GM21360 (cell line): ENCODE measurements around the gene MROH2B.

ENCODE experiments used
- ATAC-seq: cut with Tn5 transposase; IDR thresholded peaks from one replicate; pipeline ENCODE4 v1.9.1; 2021; ENCODE audit warnings: mild to moderate bottlenecking, moderate library complexity; ENCODE audit not compliant: unreplicated experiment

MROH2B gene

GRCh38 chr5:41071242-41071641, at the start of gene MROH2B:
Gene MROH2B (minus strand): TSS chr5:41071342. CDS start chr5:41070852, 490 bp downstream.
- ATAC-seq = no peak

GRCh38 chr5:41120600-41120999, 49.5 kb upstream of the MROH2B start:
- ATAC-seq = no peak

- no peak for ATAC-seq
Measured at GRCh38 chr5:41118177-41118576, 47.0 kb upstream of the MROH2B start.

GRCh38 chr5:41115281-41115680, 44.1 kb upstream of the MROH2B start:
- ATAC-seq = no peak

- no peak for ATAC-seq
Measured at GRCh38 chr5:41112486-41113455, 41.6 kb upstream of the MROH2B start.

- no peak for ATAC-seq
Measured at GRCh38 chr5:41109186-41109585, 38.0 kb upstream of the MROH2B start.

GRCh38 chr5:41102341-41102740, 31.2 kb upstream of the MROH2B start:
- ATAC-seq = no peak

GRCh38 chr5:41097642-41098041, 26.5 kb upstream of the MROH2B start:
- peak; percentile 71 for ATAC-seq

GRCh38 chr5:41095324-41096101, 24.4 kb upstream of the MROH2B start:
- ATAC-seq = no peak

GRCh38 chr5:41094871-41095270, 23.7 kb upstream of the MROH2B start:
- no peak for ATAC-seq

- no peak for ATAC-seq
Measured at GRCh38 chr5:41093803-41094202, 22.7 kb upstream of the MROH2B start.

GRCh38 chr5:41087461-41087860, 16.3 kb upstream of the MROH2B start:
- no peak for ATAC-seq

GRCh38 chr5:41083306-41083705, 12.2 kb upstream of the MROH2B start:
- no peak for ATAC-seq

GRCh38 chr5:41071975-41072374, 833 bp upstream of the MROH2B start:
- ATAC-seq = no peak

- no peak for ATAC-seq
Measured at GRCh38 chr5:41067714-41068568, 3.2 kb downstream of the MROH2B start.

GRCh38 chr5:41065691-41066335, 5.3 kb downstream of the MROH2B start:
- no peak for ATAC-seq

GRCh38 chr5:41057940-41058339, 13.2 kb downstream of the MROH2B start:
- no peak for ATAC-seq

- no peak for ATAC-seq
Measured at GRCh38 chr5:41057231-41057630, 13.9 kb downstream of the MROH2B start.

- no peak for ATAC-seq
Measured at GRCh38 chr5:41048986-41049385, 22.2 kb downstream of the MROH2B start.

GRCh38 chr5:41043109-41043747, 27.9 kb downstream of the MROH2B start:
- ATAC-seq = no peak
